Smooth muscle cell (in vitro differentiated cells): ENCODE measurements around the gene MAPK10. TPM values are rescaled to one million over a fixed set of nuclear protein-coding genes. Genes with fewer than 3 reads are reported as not detected.
"Not testable (repeated sequence)": the region's sequence is repeated elsewhere in the genome, so short reads cannot be mapped to it uniquely, and the experiment has no call there.

Source experiments
- DNase-seq: peaks from one replicate; lab custom pipeline; 2025; ENCODE audit not compliant: unreplicated experiment; lab: John Stamatoyannopoulos, UW
- H2AFZ ChIP-seq: fragments of 200-600 bp; sonication (generic); 2 replicates; pipeline ENCODE4 v1.6.0; 2016; ENCODE audit warnings: antibody characterized with exemption, low read depth, mild to moderate bottlenecking
- H3F3A ChIP-seq: fragments of 200-600 bp; sonication (generic); 2 replicates; pipeline ENCODE4 v1.6.0; 2017; ENCODE audit warnings: antibody characterized with exemption, low read depth
- H3K27ac ChIP-seq: fragments of 200-600 bp; sonication (generic); 2 replicates; pipeline ENCODE4 v1.5.1; 2016; ENCODE audit warnings: low read depth, mild to moderate bottlenecking
- H3K27me3 ChIP-seq: fragments of 200-600 bp; sonication (generic); 2 replicates; pipeline ENCODE4 v1.6.1; 2016; ENCODE audit warnings: low read depth, mild to moderate bottlenecking
- H3K36me3 ChIP-seq: fragments of 200-600 bp; sonication (generic); 2 replicates; pipeline ENCODE4 v1.5.1; 2016; ENCODE audit warnings: low read depth
- H3K4me1 ChIP-seq: fragments of 200-600 bp; sonication (generic); 2 replicates; pipeline ENCODE4 v1.5.1; 2016; ENCODE audit warnings: low read depth
- H3K4me2 ChIP-seq: fragments of 200-600 bp; sonication (generic); 2 replicates; pipeline ENCODE4 v1.6.0; 2016; ENCODE audit warnings: mild to moderate bottlenecking
- H3K4me3 ChIP-seq: fragments of 200-600 bp; sonication (generic); 2 replicates; pipeline ENCODE4 v1.5.1; 2016; ENCODE audit warnings: mild to moderate bottlenecking
- H3K79me2 ChIP-seq: fragments of 200-600 bp; sonication (generic); 2 replicates; pipeline ENCODE4 v1.6.0; 2016; ENCODE audit warnings: low read depth, mild to moderate bottlenecking
- H3K9ac ChIP-seq: fragments of 200-600 bp; sonication (generic); 2 replicates; pipeline ENCODE4 v1.6.0; 2016; ENCODE audit warnings: low read depth
- H3K9me3 ChIP-seq: fragments of 200-600 bp; sonication (generic); replicated peaks from 2 replicates; pipeline ENCODE4 v1.5.1; 2016; ENCODE audit warnings: low read depth
- H4K20me1 ChIP-seq: fragments of 200-600 bp; sonication (generic); 2 replicates; pipeline ENCODE4 v1.6.0; 2016; ENCODE audit warnings: low read depth
- WGBS: methylation state at CpG from one replicate; pipeline ENCODE4 v1.1.7; 2016; ENCODE audit warnings: low lambda C conversion rate; 5-methylcytosine and 5-hydroxymethylcytosine counted together
- polyA plus RNA-seq: library from polyadenylated mRNA; unstranded; fragments of >200 nt; fragmentation: Nextera tagmentation; extraction: Ambion mirVana; gene quantifications from 2 replicates; pipeline ENCODE4 v1.2.1, GENCODE V29; 2016
- total RNA-seq: library from RNA; depleted of rRNA; stranded (reverse); fragments of >200 nt; gene quantifications from 2 replicates; pipeline ENCODE4 v1.2.3, GENCODE V29; 2014
- TF ChIP-seq, protein P1 (sequence below): fragments of 200-600 bp; sonication (generic); IDR thresholded peaks from 2 replicates; pipeline ENCODE4 v1.5.1; 2017; ENCODE audit warnings: borderline replicate concordance, mild to moderate bottlenecking, antibody characterized with exemption; ENCODE audit not compliant: insufficient read depth, poor library complexity, severe bottlenecking

The MAPK10 gene
- total and polyA plus RNA-seq, 2 experiments from 2014 or later: 2.4 to 13.3 TPM

DNA sequence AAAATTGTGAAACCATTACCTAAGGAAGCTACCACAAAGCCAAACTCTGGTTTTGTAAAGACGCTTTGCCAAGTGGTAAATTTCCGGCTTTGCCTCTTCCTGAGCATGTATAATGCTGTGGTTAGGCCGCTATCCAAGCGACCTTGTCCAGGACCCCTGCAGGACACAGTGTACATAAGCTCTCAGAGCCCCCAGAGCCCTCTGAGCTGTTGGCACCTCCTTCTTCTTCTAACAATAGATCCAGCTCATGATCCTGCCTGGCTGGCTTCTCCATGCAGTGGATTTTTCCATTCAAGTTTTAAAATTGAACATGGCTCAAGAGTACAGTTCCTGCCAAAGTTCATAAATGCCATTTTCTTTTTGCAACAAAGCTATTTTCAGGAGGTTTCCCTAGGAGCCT lies 326.7 kb downstream of the MAPK10 start:
- H3K27ac ChIP-seq: peak overlapping the region; percentile 89
- no peaks in the 10 kb centered on the region for H3K79me2 ChIP-seq
- H3K27me3 ChIP-seq: no peaks in the 10 kb centered on the region
- H3K36me3 ChIP-seq: no peaks in the 10 kb centered on the region
- H3K4me1 ChIP-seq: no peaks in the 10 kb centered on the region
- no peaks in the 10 kb centered on the region for H3K9me3 ChIP-seq
- H2AFZ ChIP-seq: peak overlapping the region; percentile 25
- DNase-seq: no peak
- peak overlapping the region; percentile 49 for H3K4me2 ChIP-seq
- WGBS: 73% methylated on average over 4 of the region's 4 CpGs
- no peaks in the 10 kb centered on the region for H3F3A ChIP-seq
- peak overlapping the region; percentile 64 for H3K9ac ChIP-seq
- no peaks in the 10 kb centered on the region for H4K20me1 ChIP-seq
- no peak overlapping the region for H3K4me3 ChIP-seq
- TF ChIP-seq, protein P1, sequence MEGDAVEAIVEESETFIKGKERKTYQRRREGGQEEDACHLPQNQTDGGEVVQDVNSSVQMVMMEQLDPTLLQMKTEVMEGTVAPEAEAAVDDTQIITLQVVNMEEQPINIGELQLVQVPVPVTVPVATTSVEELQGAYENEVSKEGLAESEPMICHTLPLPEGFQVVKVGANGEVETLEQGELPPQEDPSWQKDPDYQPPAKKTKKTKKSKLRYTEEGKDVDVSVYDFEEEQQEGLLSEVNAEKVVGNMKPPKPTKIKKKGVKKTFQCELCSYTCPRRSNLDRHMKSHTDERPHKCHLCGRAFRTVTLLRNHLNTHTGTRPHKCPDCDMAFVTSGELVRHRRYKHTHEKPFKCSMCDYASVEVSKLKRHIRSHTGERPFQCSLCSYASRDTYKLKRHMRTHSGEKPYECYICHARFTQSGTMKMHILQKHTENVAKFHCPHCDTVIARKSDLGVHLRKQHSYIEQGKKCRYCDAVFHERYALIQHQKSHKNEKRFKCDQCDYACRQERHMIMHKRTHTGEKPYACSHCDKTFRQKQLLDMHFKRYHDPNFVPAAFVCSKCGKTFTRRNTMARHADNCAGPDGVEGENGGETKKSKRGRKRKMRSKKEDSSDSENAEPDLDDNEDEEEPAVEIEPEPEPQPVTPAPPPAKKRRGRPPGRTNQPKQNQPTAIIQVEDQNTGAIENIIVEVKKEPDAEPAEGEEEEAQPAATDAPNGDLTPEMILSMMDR: no peak

GRCh38 chr4:86032476-86033022 lies 327.3 kb downstream of the MAPK10 start:
- Histone ChIP-seq H3K36me3 (no peaks in the 10 kb centered on the region), H3K79me2 (no peaks in the 10 kb centered on the region), H3K4me3 (no peak overlapping the region), H3K9me3 (no peaks in the 10 kb centered on the region), H4K20me1 (no peaks in the 10 kb centered on the region), H3K27ac (peak overlapping the region; percentile 89), H3K9ac (peak overlapping the region; percentile 64), H2AFZ (peak overlapping the region; percentile 25), H3K4me1 (no peaks in the 10 kb centered on the region), H3K4me2 (peak overlapping the region; percentile 49), H3K27me3 (no peaks in the 10 kb centered on the region), H3F3A (no peaks in the 10 kb centered on the region)
- 9% methylated on average over 4 of the region's 4 CpGs for WGBS
- DNase-seq: no peak
- TF ChIP-seq, protein P1: no peak

DNA sequence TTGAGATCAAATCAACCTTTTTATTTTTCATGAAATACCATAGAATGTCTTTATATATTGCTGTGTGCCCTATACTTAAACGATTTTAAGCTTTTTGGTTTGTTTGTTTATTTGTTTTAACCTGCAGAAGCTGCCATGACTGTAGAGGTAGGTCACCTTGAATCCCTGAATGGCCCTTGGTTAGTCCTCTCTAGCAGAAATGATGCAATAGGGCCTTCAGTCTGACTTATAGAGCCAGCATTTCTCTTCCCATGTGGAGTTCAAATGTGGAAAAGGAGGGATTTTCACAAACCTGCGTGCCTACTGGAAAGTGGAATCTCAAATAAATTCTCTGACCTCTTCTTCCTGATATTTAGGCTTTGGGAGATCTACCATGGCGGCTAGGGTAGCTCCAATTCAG lies 327.9 kb downstream of the MAPK10 start:
- H4K20me1 ChIP-seq: no peaks in the 10 kb centered on the region
- H3K4me1 ChIP-seq: no peaks in the 10 kb centered on the region
- H3K79me2 ChIP-seq: no peaks in the 10 kb centered on the region
- H2AFZ ChIP-seq: no peak overlapping the region
- no peaks in the 10 kb centered on the region for H3K9me3 ChIP-seq
- H3K9ac ChIP-seq: no peak overlapping the region
- peak overlapping the region; percentile 49 for H3K4me2 ChIP-seq
- WGBS: 94% methylated on average over 3 of the region's 3 CpGs
- TF ChIP-seq, protein P1: no peak
- H3K36me3 ChIP-seq: no peaks in the 10 kb centered on the region
- no peak for DNase-seq
- peak overlapping the region; percentile 89 for H3K27ac ChIP-seq
- no peak overlapping the region for H3K4me3 ChIP-seq
- H3K27me3 ChIP-seq: no peaks in the 10 kb centered on the region
- H3F3A ChIP-seq: no peaks in the 10 kb centered on the region

DNA sequence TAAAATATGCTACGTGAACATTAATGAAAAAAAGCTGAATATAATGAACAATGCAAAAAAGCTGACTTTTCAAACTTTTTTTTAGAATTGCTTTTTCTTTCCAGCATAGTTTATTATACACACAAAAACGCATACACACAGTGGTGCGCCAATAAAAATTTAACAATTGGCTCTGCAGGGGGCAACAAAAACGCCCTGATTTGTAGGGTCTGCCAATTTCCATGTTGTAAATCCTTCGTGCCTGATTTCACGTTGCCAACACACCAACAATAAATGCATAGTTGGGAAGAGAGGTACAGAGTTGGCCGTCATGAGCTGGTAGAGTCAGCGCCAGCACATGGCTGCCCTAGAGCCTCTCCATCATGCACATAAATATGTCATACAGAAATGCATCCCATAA lies 333.1 kb downstream of the MAPK10 start:
- Histone ChIP-seq H3K4me1 (no peaks in the 10 kb centered on the region), H2AFZ (no peak overlapping the region), H4K20me1 (no peaks in the 10 kb centered on the region), H3K9ac (no peak overlapping the region), H3K9me3 (no peaks in the 10 kb centered on the region), H3K27me3 (no peaks in the 10 kb centered on the region), H3F3A (no peaks in the 10 kb centered on the region), H3K36me3 (no peaks in the 10 kb centered on the region), H3K4me3 (no peak overlapping the region), H3K27ac (no peak overlapping the region), H3K79me2 (no peaks in the 10 kb centered on the region), H3K4me2 (no peak overlapping the region)
- 89% methylated on average over 8 of the region's 8 CpGs for WGBS
- TF ChIP-seq, protein P1: no peak
- DNase-seq: no peak

GRCh38 chr4:86021671-86022070 lies 338.2 kb downstream of the MAPK10 start:
- H3K4me3 ChIP-seq: not testable (repeated sequence)

More at GRCh38 chr4:86021671-86022070, 338.2 kb downstream of the MAPK10 start:
- H2AFZ ChIP-seq, H3K4me1 ChIP-seq, H3K9me3 ChIP-seq, H3K27ac ChIP-seq, H3K4me2 ChIP-seq, H4K20me1 ChIP-seq, DNase-seq, H3F3A ChIP-seq, H3K27me3 ChIP-seq, H3K9ac ChIP-seq, H3K79me2 ChIP-seq, H3K36me3 ChIP-seq: not testable (repeated sequence)
- WGBS: 96% methylated on average over 15 of the region's 24 CpGs
